ENCODE results near the gene SPRYD3.
"Not testable (repeated sequence)": the region's sequence is repeated elsewhere in the genome, so short reads cannot be mapped to it uniquely, and the experiment has no call there.

SPRYD3 gene

DNA sequence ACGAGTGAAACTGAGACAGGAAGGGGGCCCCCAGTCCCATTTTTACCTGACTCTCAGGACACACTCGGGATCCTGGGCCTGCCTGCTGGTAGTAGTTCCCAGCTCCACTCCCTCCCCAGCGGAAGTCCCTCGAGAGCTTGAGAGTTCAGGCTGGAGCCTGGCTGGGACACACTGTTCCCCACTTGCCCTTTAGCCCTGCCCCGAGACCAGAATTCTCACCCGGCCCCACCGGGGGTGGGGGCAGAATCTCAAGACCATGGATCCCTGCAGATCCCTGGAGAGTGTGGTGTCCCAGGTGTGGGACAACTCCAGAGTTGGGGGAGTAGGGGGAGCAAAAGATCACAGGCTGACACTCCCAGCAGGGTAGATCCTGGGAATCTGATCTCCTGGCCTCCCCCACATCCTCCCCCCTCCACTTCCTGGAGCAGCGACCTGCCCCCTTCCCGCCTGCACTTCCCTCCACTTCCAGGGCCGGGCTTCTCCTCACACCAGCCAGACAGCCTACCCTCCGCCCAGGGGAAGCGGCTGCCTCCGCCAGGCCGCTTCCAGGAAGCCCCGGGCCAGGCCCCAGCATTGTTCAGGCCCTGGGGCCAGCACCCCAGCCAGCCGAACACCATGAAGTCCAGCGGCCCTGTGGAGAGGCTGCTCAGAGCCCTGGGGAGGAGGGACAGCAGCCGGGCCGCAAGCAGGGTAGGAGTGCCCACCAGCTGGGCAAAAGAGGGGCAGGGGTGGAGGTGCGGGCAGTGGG is 29.4 kb downstream of the SPRYD3 start, which contains the start of gene TNS2:
TNS2 (plus strand) TSS at position 495 of the 748 bp plus-strand sequence; CDS start at position 616, 121 bp downstream.
- DNase-seq: no peak

DNA sequence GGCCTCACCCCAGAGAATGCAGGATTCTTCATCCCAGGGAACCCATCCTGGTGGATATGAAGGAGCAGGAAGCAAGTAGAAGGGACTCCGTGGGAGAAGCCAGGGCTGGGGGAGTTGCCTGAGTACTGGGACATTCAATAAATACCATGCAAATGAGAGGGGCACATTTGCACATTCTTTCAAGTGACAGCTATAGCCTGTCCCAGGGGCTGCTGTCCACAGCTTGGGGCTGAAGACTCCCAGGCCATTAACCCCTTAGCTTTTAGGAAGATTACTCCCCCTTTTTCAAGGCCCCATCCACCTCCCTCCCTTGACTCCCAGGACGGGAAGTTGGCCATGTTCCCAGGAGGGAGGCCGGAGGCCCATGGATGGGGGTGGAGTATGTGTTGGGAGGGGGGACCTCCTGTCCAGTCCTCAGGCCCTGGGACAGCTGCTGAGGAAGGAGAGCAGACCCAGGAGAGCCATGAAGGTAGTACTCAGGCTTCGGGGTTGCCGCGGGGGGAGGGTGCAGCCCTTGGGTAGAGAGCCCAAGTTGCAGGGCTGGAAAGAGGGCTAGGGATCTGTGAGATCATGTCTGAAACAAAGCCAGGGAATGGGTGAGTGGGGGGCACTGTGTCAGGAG is 30.3 kb downstream of the SPRYD3 start:
- no peak for DNase-seq

DNA sequence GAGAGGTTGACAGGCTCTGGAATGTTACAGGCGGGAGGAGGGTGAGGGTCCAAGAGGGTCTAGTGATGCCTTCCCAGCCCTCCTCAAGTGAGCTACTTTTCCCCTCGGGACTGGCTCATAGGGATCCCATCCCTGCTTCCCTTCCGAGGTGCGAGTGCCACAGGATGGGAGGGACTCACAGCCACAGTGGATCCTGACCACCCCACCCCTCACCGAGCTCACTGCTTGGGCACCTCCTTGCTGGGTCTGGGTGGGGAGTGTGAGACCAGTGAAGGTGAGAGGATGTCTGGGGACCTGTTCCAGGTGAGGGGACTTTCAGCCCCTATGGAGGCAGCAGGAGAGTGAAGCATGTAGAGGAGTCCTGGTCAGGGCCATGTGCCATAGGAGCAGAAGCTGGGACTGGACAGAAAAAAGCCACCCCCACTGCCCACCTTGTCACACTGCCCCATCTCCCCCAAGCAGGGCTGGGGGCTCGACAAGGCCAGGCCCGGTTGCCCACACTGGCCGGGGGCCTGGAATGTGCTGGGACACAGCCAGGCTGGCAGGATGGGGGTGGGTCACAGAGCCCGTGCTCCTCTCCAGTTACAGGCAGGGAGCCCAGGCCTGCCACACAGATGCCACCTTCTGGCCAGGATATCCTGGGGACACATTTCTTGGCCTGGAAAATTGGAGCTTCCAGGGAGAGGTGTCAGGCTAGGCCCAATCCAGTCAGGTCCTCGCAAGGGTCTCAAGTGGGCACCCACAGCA is 31.0 kb downstream of the SPRYD3 start:
- DNase-seq: no peak

DNA sequence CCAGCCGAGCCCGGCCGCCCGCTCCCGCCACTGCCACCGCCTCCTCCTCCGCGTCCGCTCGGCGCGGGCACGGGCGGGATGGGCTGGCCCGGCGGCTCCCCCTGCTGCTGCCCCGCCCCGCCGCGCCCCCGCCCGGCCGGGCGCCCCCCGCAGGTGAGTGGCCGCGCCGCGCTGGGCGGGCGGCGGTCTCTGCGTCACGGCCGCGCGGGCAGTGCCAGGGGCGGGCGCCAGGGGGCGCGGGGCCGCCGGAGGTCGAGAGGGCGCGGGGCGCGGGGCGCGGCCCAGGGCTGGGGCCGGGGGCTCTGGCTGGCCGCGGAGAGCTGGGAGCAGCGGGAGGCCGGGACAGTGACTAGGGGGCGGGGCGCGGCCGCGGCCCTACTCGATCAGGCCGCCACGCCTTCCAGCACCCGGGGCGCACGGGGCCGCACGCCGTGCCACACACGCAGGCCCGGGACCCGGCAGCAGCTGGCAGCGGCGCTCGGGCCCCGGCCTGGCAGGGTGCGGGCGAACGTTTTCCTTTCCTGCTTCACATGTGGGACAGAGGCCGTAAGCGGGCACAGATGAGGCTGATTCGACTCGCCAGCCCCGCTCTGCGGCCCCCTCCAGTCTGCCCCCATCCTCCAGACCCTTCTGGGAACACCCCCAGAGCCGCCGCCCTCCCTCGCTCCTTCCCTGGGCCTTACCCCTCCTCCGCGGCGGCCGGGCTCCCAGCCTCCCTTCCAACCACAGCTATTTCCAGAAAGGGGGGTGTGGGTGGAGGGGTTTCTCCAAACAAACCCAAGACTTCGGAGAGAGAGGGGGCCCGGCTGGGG is 31.8 kb downstream of the SPRYD3 start:
- DNase-seq: peak; percentile 68

DNA sequence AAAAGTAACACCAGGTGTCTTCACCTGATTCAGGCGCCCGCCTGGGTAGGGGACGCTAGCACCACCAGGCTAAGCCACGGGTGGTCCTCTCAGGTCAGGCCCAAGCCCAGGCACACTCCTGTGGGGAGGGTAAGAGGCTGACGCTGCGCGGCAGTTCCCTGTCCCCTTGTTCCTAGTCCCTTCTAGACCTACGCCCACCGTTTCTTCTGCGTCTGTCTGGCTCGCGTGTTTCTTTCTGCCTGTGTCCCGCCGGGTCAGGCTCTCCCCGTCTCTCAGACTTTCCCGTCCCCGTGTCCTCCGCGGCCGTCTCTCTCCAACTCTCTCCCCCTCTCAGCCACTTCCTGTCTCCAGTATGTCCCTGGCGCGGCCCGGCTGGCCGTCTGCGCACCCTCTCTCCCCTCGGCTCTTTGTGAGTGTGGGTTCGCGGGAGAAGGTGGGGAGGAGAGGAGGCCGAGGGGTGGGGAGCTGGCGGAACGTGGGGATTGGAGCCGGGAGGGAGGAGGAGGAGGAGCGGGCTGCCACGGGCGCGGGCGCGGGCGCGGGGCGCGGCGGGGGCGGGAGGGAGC is 32.5 kb downstream of the SPRYD3 start:
- DNase-seq: peak; percentile 44

DNA sequence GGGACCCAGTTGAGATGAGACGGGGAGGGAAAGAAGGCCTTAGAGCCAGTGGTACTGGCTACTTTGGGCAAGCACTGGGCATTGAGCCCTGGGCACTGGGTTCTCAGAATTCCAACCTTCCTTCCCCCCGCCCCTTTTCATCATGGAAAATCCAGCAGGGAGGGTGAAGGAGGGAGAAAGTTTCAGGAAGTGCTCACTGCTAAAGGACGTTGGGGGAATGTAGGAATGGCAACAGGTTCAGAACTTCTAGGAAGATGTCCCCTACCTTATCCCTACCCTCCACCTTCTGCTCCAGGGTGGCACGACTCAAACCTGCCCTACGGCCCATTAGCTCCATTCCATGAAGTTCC is 33.5 kb downstream of the SPRYD3 start:
- DNase-seq: no peak

DNA sequence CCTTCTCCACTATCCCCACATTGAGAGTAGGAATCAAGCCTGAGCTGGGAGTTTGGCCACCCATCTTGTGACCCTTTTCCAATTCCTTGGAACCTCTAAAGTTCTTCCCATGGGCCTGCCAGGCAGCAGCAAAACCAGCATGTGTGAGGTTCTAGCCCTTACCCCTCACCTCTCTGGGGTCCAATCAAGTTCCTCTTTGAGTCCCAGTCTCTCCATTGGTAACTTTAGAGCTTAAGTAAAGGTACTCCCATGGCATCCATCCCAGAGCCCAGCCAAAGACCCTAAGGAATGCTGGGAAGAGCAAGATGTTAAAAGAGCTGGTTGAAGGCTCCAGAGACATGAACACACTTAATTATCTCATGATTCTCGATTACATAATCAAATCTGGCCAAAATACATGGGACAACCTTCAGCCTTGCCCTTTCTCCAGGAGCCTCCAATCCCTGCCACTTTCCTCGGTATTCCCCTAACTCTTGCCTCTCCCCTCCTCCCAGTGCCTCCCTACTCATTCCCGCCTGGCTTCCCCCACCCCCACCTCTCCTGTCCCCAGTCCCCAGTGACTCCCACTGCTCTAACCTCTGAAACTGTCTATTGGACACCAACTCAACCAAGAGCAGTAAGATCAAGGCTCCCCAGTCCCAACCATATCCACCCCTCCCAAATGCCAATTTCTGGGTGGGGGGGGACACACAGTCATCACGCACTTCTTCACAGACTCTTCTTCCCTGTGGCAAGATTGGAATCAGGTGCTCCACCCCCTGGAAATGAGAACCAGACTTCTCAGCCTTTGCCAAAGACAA is 34.1 kb downstream of the SPRYD3 start:
- no peak for DNase-seq

DNA sequence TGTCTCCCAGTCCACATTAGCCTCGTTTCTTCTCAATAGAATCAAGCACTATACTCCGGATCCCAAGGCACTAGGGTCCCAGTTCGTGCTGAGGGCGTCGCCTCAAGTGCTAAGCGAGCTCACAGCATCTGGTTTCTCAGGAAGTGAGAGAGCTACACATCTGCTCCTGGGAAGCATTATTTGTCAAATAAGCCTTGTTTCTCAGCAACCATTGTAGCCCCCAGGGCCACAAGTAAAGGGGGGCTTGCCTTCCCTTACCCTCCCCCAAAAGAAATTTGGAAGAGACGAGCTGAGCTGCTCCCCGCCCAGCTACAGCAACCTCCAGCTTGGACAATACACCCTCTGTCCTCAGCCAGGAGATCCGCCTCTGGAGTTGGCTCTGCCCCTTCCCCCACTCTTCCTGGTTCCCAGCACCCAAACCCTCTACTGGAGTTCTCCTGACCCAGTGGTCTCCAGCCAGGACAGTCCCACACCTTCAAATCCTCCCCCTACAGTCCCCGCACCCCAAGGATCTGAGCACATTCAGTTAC is 35.1 kb downstream of the SPRYD3 start:
- DNase-seq: no peak

DNA sequence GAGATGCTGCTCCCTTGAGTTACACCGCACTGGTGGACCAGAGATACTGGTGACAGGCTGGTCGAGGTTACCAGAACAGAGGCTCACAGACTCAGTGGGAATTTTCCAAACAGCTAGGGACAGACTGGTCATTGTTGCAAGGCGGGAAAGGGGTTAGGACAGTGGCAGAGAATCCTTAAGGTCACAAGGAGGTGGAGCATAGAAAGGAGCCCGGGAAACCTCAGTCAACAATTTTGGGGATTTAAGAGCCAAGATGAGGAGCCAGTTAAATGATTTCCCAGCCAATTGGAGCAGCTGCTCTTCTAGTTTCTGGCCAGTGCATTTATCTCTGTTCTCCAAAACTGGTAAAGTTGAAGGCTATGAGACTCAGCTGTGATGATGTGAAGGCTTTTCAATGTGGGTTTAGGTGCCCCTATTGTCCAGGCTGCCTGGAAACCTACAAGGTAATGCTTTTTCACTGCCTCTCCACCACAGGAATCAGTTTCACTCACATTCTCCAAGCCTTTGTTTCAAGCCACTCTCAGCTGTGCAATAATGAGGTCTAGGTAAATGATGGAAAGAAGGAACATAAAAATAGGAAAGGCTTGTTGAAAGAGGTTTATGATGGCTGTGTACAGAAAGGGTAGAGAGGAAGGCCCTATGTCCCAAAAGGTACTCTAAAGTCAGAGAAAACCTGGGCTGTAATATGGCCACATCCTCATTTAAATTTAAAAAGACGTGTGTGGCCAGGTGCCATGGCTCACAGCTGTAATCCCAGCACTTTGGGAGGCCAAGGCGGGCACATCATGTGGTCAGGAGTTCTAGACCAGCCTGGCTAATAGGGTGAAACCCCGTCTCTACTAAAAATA is 36.4 kb downstream of the SPRYD3 start:
- no peak for DNase-seq

DNA sequence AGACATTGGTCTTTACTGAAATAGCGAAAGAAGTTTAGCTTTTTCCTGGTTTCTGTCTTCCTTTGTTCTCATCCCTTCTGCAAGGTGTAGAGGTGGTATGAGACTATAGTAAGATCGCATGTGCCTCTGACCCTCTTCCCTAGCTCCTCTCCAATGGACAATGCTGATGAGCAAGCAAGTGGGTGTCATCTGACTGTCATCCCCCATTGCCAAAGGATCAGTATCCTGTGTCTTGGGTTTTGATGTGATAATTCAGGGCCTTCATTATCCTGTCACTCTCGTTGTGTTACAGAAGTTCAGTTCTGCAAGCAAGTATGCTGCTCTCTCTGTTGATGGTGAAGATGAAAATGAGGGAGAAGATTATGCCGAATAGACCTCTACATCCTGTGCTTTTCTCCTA is 39.3 kb downstream of the SPRYD3 start:
- DNase-seq: no peak

DNA sequence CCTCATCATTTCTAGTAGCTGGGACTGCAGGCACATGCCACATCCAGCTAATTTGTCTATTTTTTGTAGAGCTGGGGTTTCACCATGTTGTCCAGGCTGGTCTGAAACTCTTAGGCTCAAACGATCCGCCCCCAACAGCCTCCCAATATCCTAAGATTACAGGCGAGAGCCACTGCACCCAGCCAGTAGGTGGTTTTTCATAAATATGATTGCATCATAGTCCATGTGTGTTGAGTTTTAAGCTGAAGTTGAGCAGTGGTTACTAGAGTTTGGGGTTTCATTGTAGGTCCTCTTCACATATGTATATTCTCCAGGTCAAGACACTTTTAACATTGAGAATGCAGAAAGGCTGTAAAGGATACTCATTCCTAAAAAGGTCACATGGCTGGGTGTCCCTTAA is 42.4 kb downstream of the SPRYD3 start:
- DNase-seq: no peak

DNA sequence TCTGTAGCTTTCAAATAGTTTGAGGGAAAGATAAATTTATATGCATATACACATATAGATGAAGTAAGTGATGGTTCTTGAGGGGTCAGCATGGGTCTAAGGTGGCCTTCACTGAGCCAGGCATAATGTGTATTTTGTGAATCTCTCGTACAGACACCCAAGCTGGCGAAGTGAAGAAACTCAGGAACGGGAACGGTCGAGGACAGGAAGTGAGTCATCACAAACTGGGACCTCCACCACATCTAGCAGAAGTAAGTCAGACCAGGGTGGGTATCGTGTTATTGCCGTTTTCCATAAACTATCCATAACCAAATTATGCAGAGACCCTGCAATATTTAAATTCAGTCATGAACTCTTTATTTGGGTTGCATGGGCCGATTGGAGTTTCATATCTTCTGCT is 44.7 kb downstream of the SPRYD3 start:
- no peak for DNase-seq

DNA sequence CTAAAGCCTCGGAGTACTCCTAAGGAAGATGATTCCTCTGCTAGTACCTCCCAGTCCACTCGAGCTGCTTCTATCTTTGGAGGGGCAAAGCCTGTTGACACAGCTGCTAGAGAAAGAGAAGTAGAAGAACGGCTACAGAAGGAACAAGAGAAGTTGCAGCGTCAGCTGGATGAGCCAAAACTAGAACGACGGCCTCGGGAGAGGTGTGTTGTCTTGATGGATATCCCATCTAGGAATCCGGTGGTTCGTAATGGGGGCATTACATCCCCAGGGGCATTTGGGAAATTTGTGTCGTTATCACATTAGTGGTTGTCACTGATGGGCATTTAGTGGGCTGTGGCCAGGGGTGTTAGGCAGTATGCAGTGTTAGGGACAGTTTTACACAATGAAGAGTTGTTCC is 45.4 kb downstream of the SPRYD3 start:
- not testable (repeated sequence) for DNase-seq

DNA sequence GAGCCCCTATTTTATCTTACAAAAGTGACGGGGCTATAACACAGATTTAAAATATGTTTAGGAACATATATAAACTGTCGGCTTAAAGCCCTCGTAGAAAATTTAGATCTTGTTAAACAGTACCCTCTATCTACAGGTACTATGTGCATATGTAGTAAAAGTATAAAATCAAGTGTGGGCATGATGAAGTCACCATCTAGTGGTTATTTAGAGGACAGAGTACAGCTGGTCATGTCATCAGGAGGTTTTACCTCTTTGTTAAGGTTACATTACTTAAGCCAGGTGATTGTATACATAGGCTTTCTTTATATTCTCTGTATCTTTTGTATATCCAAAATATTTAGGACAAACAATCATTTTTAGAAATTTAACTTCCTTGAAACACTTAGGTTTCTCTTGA is 47.6 kb downstream of the SPRYD3 start:
- DNase-seq: no peak

DNA sequence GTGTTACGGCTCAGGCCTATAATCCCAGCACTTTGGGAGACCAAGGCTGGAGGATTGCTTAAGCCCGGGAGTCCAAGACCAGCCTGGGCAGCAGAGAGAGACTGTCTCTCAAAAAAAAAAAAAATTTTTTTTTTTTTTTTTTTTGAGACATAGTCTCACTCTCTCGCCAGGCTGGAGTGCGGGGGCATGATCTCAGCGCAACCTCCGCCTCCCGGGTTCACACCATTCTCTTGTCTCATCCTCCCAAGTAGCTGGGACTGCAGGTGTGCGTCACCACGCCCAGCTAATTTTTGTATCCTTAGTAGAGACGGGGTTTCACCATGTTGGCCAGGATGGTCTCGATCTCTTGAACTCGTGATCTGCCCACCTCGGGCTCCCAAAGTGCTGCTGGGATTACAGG is 52.2 kb downstream of the SPRYD3 start:
- not testable (repeated sequence) for DNase-seq

DNA sequence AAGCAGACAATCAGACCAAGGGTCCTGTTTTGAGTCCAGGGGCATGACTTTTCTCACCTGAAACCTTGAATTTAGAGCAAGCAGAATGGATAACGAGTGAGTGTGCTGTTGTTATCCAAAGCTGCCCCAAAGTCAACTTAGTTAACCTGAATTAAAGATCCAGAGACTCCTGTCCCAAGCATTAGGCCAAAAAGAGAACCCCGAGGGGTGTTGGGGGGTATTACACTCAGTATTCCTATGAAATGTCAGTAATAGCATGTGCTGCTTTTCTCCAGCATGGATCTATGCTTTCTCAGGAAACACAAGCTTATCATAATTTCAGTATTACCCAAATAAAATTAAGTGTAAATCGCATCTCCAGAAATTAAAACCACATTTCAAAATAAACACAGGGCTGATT is 53.9 kb downstream of the SPRYD3 start:
- DNase-seq: no peak

DNA sequence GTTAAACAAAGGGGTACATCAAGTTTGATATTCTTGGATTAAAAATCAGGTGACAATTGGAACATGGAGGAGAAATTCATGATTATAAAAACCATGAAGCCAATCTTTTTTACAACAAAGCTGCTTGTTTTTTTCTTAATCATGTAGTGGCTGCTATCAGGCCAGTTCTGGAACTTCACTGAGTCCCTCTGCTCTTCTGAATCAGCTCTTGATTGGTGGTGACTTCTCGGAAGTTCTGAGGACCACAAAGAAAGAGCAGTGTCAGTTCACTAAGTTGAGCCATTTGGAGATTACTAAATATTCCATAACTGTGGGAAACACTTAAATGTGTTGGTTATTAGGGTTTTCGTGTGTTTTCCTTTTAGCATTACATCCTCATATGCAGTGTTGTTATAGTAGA is 64.5 kb downstream of the SPRYD3 start:
- DNase-seq: no peak

Data from central memory CD4-positive, alpha-beta T cell (primary cell).